Measurements from ENCODE around the gene TMEM38A. TPM values are rescaled to one million over a fixed set of nuclear protein-coding genes. Genes with fewer than 3 reads are reported as not detected.

Gene TMEM38A
- total RNA-seq, 1 donor from 2014 or later, result 5.1 TPM

GRCh38 chr19:16627193-16627927 lies 33.6 kb upstream of the TMEM38A start:
- DNase-seq, result peak; percentile 71
- TF ChIP-seq CTCF (IDR thresholded peaks at IDR 0.05), result no peak
- ATAC-seq, result no peak
- H3K36me3 ChIP-seq, result peaks cover 17% of the 10 kb centered on the region
- intact Hi-C loops (cut with DNase I), result loop anchor here (10.0 kb wide), 1 partner anchor 53 kb away; the partner anchor contains the start of gene SLC35E1
- H3K27ac ChIP-seq, result peak overlapping the region; percentile 90
- H3K9me3 ChIP-seq, result no peaks in the 10 kb centered on the region
- peaks cover 45% of the 10 kb centered on the region for H3K4me1 ChIP-seq
- H3K4me3 ChIP-seq, result peak overlapping the region; percentile 97
- H3K27me3 ChIP-seq, result no peaks in the 10 kb centered on the region

GRCh38 chr19:16627928-16628182 lies 33.1 kb upstream of the TMEM38A start:
- intact Hi-C loops (cut with DNase I), result loop anchor here (10.0 kb wide), 1 partner anchor 53 kb away; the partner anchor contains the start of gene SLC35E1
- no peak for DNase-seq
- H3K36me3 ChIP-seq, result peaks cover 22% of the 10 kb centered on the region
- H3K4me3 ChIP-seq, result peak overlapping the region; percentile 97
- peaks cover 41% of the 10 kb centered on the region for H3K4me1 ChIP-seq
- no peaks in the 10 kb centered on the region for H3K27me3 ChIP-seq
- ATAC-seq, result no peak
- H3K9me3 ChIP-seq, result no peaks in the 10 kb centered on the region
- peak overlapping the region; percentile 90 for H3K27ac ChIP-seq
- no peak for TF ChIP-seq CTCF (IDR thresholded peaks at IDR 0.05)

- H3K27me3 ChIP-seq, result no peaks in the 10 kb centered on the region
- peak within 1 kb of the TSS; percentile 96 for H3K27ac ChIP-seq
- no peak for TF ChIP-seq CTCF (IDR thresholded peaks at IDR 0.05)
- H3K9me3 ChIP-seq, result no peaks in the 10 kb centered on the region
- ATAC-seq, result peak; percentile 95
- peaks cover 25% of the 10 kb centered on the region for H3K36me3 ChIP-seq
- intact Hi-C loops (cut with DNase I), result loop anchor here (10.0 kb wide), 1 partner anchor 54 kb away; the partner anchor contains the start of gene SLC35E1
- peak; percentile 98 for DNase-seq
- peak within 1 kb of the TSS; percentile 97 for H3K4me3 ChIP-seq
- H3K4me1 ChIP-seq, result peaks cover 35% of the 10 kb centered on the region
Observed at GRCh38 chr19:16628183-16628983, 32.6 kb upstream of the TMEM38A start, which contains the start of gene MED26. MED26 (minus strand) TSS chr19:16628204; CDS start chr19:16627943, 261 bp downstream.

GRCh38 chr19:16628984-16629691 lies 31.8 kb upstream of the TMEM38A start:
- intact Hi-C loops (cut with DNase I), result loop anchor here (10.0 kb wide), 1 partner anchor 54 kb away; the partner anchor contains the start of gene SLC35E1
- no peak for ATAC-seq

More at GRCh38 chr19:16628984-16629691, 31.8 kb upstream of the TMEM38A start:
- TF ChIP-seq CTCF (IDR thresholded peaks at IDR 0.05), result no peak
- no peaks in the 10 kb centered on the region for H3K27me3 ChIP-seq
- H3K4me3 ChIP-seq, result peak overlapping the region; percentile 97
- H3K4me1 ChIP-seq, result peaks cover 34% of the 10 kb centered on the region
- peak overlapping the region; percentile 96 for H3K27ac ChIP-seq
- peaks cover 20% of the 10 kb centered on the region for H3K36me3 ChIP-seq
- DNase-seq, result no peak
- H3K9me3 ChIP-seq, result no peaks in the 10 kb centered on the region
